Measurements from ENCODE around the gene GPC5. TPM values are rescaled to one million over a fixed set of nuclear protein-coding genes. Genes with fewer than 3 reads are reported as not detected.

GPC5 gene
- total RNA-seq, 2 experiments from 2014 or later = 0.06 TPM; not detected in 1

DNA sequence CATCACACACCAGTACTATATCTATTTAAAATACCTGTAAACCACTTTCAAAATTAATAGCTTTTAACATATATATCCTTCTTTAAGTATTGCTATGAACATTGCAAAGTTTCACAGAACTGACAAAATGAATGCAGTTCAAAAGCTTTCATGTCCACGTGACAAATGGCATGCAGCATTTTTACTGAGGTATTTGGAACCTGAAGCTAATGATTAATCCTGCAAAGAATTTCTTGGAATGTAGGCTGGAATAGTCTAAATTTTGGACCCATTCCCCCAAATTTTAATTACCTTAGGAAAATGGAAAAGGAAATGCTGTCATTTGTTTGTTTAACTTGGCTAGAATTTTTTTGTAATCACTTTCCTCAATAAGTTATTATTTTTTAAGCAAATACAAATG is 1404.4 kb downstream of the GPC5 start:
- Mint-ChIP-seq H3K4me3 (no peak overlapping the region), H3K36me3 (ENCODE audit: low read depth) (no peaks in the 10 kb centered on the region), H3K27me3 (no peaks in the 10 kb centered on the region), H3K9me3 (no peaks in the 10 kb centered on the region), H3K4me1 (peaks cover 7% of the 10 kb centered on the region), H3K27ac (no peak overlapping the region)
- CTCF ChIA-PET = no interaction called here
- POLR2A ChIA-PET = no interaction called here
- no peak for DNase-seq

DNA sequence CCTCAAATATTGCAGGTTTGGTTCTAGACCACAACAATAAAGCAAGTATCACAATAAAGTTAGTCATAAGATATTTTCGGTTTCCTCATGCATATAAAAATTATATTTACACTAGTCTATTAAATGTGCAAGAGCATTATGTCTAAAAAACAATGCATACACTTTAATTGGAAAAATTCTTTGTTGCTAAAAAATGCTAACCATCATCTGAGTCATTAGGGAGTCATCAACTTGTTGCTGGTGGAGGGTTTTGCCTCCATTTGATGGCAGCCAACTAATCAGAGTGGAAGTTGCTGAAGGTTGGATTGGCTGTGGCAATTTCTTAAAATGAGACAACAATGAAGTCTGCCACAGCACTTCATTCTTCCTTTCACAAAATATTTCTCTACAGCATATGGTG is 1405.9 kb downstream of the GPC5 start:
- H3K4me3 Mint-ChIP-seq = no peak overlapping the region
- H3K27ac Mint-ChIP-seq = no peak overlapping the region
- no peak for DNase-seq
- ChIA-PET CTCF (no interaction called here), POLR2A (no interaction called here)
- no peaks in the 10 kb centered on the region for H3K36me3 Mint-ChIP-seq (ENCODE audit: low read depth)
- no peaks in the 10 kb centered on the region for H3K9me3 Mint-ChIP-seq
- peaks cover 7% of the 10 kb centered on the region for H3K4me1 Mint-ChIP-seq
- no peaks in the 10 kb centered on the region for H3K27me3 Mint-ChIP-seq

DNA sequence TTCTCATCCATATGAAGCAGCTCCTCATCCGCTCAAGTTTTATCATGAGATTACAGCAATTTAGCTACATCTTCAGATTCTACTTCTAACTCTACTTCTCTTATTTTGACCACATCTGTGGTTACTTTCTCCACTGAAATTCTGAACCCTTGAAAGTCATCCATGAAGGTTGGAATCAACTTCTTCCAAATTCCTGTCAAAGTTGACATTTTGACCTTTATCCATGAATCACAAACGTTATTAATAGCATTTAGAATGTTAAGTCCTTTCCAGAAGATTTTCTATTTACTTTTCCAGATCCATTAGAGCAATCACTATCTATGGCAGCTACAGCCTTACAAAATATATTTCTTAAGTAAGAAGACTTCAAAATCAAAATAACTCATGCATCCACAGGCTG is 1406.5 kb downstream of the GPC5 start:
- POLR2A ChIA-PET = no interaction called here
- Mint-ChIP-seq H3K36me3 (ENCODE audit: low read depth) (no peaks in the 10 kb centered on the region), H3K9me3 (no peaks in the 10 kb centered on the region), H3K4me3 (no peak overlapping the region), H3K27ac (no peak overlapping the region), H3K27me3 (no peaks in the 10 kb centered on the region), H3K4me1 (peaks cover 7% of the 10 kb centered on the region)
- CTCF ChIA-PET = no interaction called here
- DNase-seq = no peak

DNA sequence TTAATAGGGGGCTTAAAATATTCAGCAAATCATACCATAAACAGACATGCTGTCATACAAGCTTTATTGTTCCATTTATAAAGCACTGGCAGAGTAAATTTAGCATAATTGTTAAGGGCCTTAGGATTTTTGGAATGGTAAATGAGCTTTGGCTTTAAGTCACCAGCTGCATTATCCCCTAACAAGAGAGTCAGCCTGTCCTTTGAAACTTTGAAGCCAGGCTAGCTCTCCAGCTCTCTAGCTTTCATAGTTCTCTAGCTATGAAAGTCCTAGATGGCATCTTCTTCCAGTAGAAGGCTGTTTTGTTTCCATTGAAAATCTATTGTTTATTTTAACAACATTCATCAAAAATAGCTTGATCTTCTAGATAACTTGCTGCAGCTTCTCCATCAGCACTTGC is 1407.3 kb downstream of the GPC5 start:
- H3K27me3 Mint-ChIP-seq = no peaks in the 10 kb centered on the region
- peak overlapping the region; percentile 81 for H3K27ac Mint-ChIP-seq
- no peak for DNase-seq
- H3K36me3 Mint-ChIP-seq (ENCODE audit: low read depth) = no peaks in the 10 kb centered on the region
- ChIA-PET CTCF (no interaction called here), POLR2A (interaction anchor here (0.6 kb wide), 1 partner anchor 36 kb away, joined by 3 read pairs; no protein-coding TSS in a partner anchor)
- H3K4me3 Mint-ChIP-seq = peak overlapping the region; percentile 54
- H3K4me1 Mint-ChIP-seq = peaks cover 7% of the 10 kb centered on the region
- H3K9me3 Mint-ChIP-seq = no peaks in the 10 kb centered on the region

DNA sequence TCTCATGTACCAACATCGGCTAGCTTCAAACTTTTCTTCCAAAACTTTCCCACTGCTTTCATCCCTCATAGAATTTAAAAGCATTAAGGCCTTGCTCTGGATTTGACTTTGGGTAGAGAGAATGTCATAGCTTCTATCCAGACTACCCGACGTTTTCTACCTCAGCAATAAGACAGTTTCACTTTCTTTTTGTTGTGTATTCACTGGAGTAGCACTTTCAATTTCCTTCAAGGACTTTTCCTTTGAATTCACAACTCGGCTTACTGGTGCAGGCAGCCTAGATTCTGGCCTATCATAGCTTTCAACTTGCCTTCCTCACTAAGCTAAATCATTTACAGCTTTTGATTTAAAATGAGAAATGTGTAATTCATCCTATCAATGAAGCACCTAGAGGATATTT is 1407.8 kb downstream of the GPC5 start:
- Mint-ChIP-seq H3K27me3 (no peaks in the 10 kb centered on the region), H3K4me1 (peaks cover 7% of the 10 kb centered on the region), H3K27ac (peak overlapping the region; percentile 81), H3K4me3 (peak overlapping the region; percentile 54), H3K36me3 (ENCODE audit: low read depth) (no peaks in the 10 kb centered on the region), H3K9me3 (no peaks in the 10 kb centered on the region)
- CTCF ChIA-PET = no interaction called here
- POLR2A ChIA-PET = interaction anchor here (0.6 kb wide), 1 partner anchor 36 kb away, joined by 3 read pairs; no protein-coding TSS in a partner anchor
- DNase-seq = no peak

DNA sequence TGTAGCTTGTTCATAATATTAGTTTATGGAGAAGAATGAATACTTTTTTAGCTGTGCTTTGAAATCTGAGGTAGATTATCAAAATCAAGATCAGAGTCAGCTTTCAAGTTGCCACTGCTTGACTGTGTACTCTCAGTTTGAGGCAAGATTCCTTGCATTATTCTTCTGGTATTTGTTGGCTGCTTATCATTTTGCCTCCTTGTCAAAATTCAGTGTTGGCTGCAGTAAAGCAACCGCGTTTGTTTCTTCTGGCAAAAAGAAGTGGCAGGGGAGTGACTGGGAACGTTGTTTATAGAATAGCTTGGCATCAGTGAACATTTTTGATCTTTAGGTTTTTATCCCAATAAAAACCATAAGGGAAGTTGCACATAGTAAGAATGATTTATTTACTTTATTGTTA is 1408.9 kb downstream of the GPC5 start:
- H3K27me3 Mint-ChIP-seq = no peaks in the 10 kb centered on the region
- H3K36me3 Mint-ChIP-seq (ENCODE audit: low read depth) = no peaks in the 10 kb centered on the region
- no peaks in the 10 kb centered on the region for H3K9me3 Mint-ChIP-seq
- peaks cover 7% of the 10 kb centered on the region for H3K4me1 Mint-ChIP-seq
- H3K4me3 Mint-ChIP-seq = no peak overlapping the region
- DNase-seq = no peak
- H3K27ac Mint-ChIP-seq = no peak overlapping the region
- ChIA-PET POLR2A (no interaction called here), CTCF (no interaction called here)

DNA sequence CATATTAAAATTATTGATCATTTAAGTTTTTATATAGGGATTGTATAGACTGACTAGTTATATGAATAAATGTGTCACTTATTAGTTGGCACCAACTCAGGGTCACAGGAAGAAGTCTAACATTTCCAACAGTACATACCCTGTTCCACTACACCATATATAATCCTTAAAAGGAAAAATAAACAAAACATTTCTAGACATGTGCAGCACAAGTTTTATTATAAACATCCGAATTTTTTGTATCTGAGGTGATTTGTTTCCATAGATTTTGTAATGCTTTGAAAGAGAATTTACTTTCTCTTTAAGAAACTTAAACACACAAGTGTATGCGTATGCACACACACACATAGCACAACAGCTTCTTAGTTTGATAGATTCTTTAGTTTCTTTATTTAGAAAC is 1409.5 kb downstream of the GPC5 start:
- ChIA-PET POLR2A (no interaction called here), CTCF (no interaction called here)
- Mint-ChIP-seq H3K4me1 (peaks cover 7% of the 10 kb centered on the region), H3K27ac (no peak overlapping the region), H3K27me3 (no peaks in the 10 kb centered on the region), H3K9me3 (no peaks in the 10 kb centered on the region), H3K4me3 (no peak overlapping the region), H3K36me3 (ENCODE audit: low read depth) (no peaks in the 10 kb centered on the region)
- no peak for DNase-seq

DNA sequence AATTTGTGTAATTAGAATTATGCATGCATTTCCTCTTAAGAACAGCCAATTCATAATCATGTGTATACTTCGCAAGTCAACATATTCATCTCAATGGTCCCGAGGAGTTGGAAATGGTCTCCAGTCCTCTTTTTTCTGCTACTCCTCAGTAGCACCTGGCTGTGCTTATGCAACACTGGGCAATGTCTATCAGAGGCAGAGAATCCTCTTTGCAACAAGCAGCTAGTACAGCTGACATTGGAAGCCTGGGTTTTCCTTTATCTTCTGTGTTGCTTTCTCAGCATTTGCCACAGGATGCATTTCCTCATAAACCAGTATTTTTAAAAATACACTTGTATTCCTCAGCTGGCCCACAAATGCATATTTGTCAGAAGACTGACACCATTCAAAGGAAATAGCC is 1422.9 kb downstream of the GPC5 start:
- H3K36me3 Mint-ChIP-seq (ENCODE audit: low read depth) = no peaks in the 10 kb centered on the region
- no peak overlapping the region for H3K27ac Mint-ChIP-seq
- no peaks in the 10 kb centered on the region for H3K4me1 Mint-ChIP-seq
- no peaks in the 10 kb centered on the region for H3K9me3 Mint-ChIP-seq
- ChIA-PET POLR2A (no interaction called here), CTCF (no interaction called here)
- no peaks in the 10 kb centered on the region for H3K27me3 Mint-ChIP-seq
- no peak for DNase-seq
- no peak overlapping the region for H3K4me3 Mint-ChIP-seq

DNA sequence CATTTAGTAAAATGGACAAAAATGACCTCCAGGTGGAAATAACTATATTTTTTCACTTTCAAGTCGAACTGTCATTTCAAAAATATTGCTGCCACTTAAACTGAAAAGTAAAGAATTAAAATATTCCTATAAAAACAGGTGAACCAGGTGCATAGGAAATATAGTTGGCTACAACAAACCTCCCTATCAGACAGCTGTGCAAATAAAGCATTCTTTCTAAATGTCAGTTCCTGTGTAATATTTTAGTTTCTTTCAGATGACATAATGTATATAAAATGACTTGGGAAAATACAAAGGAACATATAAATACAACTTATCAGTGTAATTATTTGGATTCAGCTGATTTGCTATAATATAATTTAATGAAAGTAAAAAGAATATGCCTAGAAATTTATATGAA is 1424.6 kb downstream of the GPC5 start:
- Mint-ChIP-seq H3K27me3 (no peaks in the 10 kb centered on the region), H3K9me3 (no peaks in the 10 kb centered on the region), H3K36me3 (ENCODE audit: low read depth) (no peaks in the 10 kb centered on the region), H3K4me1 (no peaks in the 10 kb centered on the region), H3K27ac (no peak overlapping the region), H3K4me3 (no peak overlapping the region)
- POLR2A ChIA-PET = no interaction called here
- CTCF ChIA-PET = no interaction called here
- DNase-seq = no peak

DNA sequence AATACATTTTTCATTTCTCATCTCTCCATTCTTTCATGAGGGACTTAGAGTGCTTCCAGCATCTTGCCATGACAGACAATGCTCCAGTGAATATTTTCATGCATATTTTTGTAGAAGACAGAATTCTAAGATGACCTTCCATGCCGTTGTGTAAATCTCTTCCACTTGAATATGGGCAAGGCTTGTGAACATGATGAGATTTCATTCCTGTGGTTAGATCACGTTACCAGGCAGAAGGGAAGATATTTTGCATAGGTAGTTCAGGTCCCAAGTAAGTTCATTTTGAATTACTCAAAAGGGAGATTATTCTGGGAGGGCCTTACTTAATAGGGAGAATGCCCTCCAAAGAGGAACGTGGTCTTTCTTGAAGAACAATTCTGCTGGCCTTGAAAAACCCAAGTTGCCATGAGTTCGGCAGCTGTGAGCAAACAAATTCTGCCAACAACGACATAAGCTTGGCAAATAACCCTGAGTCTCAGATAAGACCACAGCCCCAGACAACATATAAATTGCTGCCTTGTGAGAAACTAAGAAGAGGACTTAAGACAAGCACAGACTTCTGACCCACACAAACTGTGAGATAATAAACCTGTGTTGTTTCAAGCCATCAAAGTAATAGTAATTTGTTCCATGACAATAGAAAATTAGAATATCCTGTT is 1427.6 kb downstream of the GPC5 start:
- POLR2A ChIA-PET = no interaction called here
- no peak overlapping the region for H3K27ac Mint-ChIP-seq

DNA sequence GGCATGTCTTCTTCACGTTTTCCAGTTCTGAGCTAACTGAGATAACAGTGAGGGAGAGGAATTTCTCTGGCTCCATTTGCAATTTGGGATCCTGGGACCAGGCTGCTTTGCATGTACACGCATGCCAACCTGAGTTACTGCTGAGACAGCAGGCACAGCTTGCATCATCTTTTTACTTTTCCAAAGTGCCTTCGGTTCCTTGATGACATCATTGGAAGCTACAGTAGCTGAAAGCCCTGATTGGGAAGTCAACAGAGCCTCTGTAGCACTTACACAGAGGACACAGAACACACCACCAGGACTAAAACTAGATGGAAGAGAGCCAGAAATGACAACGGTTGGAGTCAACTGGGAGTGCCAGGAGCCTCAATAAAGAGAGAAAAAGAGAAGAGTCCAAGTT is 1429.1 kb downstream of the GPC5 start:
- Mint-ChIP-seq H3K9me3 (no peaks in the 10 kb centered on the region), H3K4me3 (no peak overlapping the region), H3K27ac (no peak overlapping the region), H3K4me1 (no peaks in the 10 kb centered on the region), H3K27me3 (no peaks in the 10 kb centered on the region), H3K36me3 (ENCODE audit: low read depth) (no peaks in the 10 kb centered on the region)
- CTCF ChIA-PET = no interaction called here
- POLR2A ChIA-PET = no interaction called here
- no peak for DNase-seq

More for the DNA sequence above, 1427.6 kb downstream of the GPC5 start:
- H3K9me3 Mint-ChIP-seq = no peaks in the 10 kb centered on the region
- H3K4me3 Mint-ChIP-seq = no peak overlapping the region
- CTCF ChIA-PET = no interaction called here
- no peaks in the 10 kb centered on the region for H3K4me1 Mint-ChIP-seq
- DNase-seq = no peak
- H3K36me3 Mint-ChIP-seq (ENCODE audit: low read depth) = no peaks in the 10 kb centered on the region
- no peaks in the 10 kb centered on the region for H3K27me3 Mint-ChIP-seq

DNA sequence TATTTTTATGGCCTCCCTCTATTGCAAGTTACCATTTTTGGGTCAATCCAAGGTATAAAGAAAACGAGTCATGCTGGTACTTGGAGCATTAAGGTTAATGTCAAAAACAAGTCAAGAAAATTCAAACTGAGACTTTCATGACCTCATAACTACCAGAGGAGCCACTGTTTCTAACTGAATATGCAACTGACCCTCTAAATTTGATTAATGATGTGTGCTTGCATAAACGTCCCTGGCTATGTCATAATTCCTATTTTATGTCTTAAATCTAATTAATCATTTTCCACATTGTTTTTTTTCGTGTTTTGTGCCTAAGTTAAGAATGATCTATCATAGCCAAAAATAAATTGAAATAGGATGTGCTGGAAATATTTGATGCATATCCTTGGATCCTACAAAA is 1431.5 kb downstream of the GPC5 start:
- POLR2A ChIA-PET = no interaction called here
- no peak for DNase-seq
- Mint-ChIP-seq H3K36me3 (ENCODE audit: low read depth) (no peaks in the 10 kb centered on the region), H3K27ac (no peak overlapping the region), H3K9me3 (peaks cover 4% of the 10 kb centered on the region), H3K4me1 (no peaks in the 10 kb centered on the region), H3K4me3 (no peak overlapping the region), H3K27me3 (no peaks in the 10 kb centered on the region)
- CTCF ChIA-PET = no interaction called here

DNA sequence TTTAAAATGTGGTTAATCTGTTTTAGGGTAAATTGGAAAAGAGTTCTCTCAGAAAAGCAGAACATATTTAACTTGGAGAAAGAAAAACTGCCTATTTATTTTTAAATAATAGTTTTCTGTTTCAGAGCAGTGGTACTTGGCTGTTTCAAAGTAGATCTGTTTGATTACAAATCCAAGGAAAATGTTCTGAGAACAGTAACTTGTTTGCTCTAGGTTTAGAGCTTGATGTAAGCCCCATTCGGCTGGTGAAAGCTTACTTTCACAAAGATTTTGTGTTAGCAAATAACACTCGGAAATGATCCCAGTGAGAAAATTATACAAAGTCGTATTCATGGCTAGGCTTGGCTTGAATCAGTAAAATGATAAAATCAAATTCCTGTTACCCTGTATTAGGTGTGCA is 1432.4 kb downstream of the GPC5 start:
- Mint-ChIP-seq H3K9me3 (peaks cover 4% of the 10 kb centered on the region), H3K27ac (no peak overlapping the region), H3K36me3 (ENCODE audit: low read depth) (no peaks in the 10 kb centered on the region), H3K4me1 (no peaks in the 10 kb centered on the region), H3K4me3 (no peak overlapping the region), H3K27me3 (no peaks in the 10 kb centered on the region)
- POLR2A ChIA-PET = no interaction called here
- DNase-seq = no peak
- CTCF ChIA-PET = no interaction called here

DNA sequence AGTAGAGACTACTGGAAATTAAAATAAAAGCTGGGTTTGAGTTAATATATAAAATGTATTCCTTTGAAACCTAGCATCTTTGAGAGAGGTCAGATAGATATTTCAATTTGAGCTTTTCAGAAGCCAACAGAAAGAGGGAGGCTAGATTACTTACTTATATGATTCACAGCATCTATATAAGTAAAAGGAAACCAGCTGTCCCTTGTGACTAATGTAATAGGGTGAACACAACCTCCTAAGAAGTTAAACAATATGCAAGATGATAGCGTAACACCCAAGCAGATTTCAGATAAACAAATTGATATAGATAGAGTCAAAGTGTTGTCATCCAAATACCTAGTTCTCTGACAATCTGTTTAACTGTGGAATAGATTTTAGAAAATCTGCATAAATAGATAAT is 1434.7 kb downstream of the GPC5 start:
- H3K36me3 Mint-ChIP-seq (ENCODE audit: low read depth) = no peaks in the 10 kb centered on the region
- H3K9me3 Mint-ChIP-seq = peaks cover 4% of the 10 kb centered on the region
- ChIA-PET CTCF (no interaction called here), POLR2A (no interaction called here)
- DNase-seq = no peak
- H3K27me3 Mint-ChIP-seq = no peaks in the 10 kb centered on the region
- H3K27ac Mint-ChIP-seq = no peak overlapping the region
- no peaks in the 10 kb centered on the region for H3K4me1 Mint-ChIP-seq
- H3K4me3 Mint-ChIP-seq = no peak overlapping the region
